HG03354 (cell line): ENCODE measurements around the gene ANKS1B.
"Not testable (repeated sequence)": the region's sequence is repeated elsewhere in the genome, so short reads cannot be mapped to it uniquely, and the experiment has no call there.

Experiments used
- ATAC-seq: cut with Tn5 transposase; IDR thresholded peaks from one replicate; pipeline ENCODE4 v1.9.1; 2021; ENCODE audit warnings: mild to moderate bottlenecking; ENCODE audit not compliant: unreplicated experiment, poor library complexity, severe bottlenecking

Gene ANKS1B

GRCh38 chr12:99984271-99985128 lies at the start of gene ANKS1B:
TSS of gene ANKS1B (minus strand) at chr12:99984936. CDS start at chr12:99984237, 699 bp downstream.
- peak; percentile 62 for ATAC-seq

GRCh38 chr12:100031836-100032235 lies 47.1 kb upstream of the ANKS1B start:
- ATAC-seq, result no peak

- no peak for ATAC-seq
Observed at GRCh38 chr12:100027671-100028070, 42.9 kb upstream of the ANKS1B start.

- ATAC-seq, result no peak
Observed at GRCh38 chr12:100026241-100026640, 41.5 kb upstream of the ANKS1B start.

- ATAC-seq, result no peak
Observed at GRCh38 chr12:100024974-100025555, 40.3 kb upstream of the ANKS1B start.

GRCh38 chr12:100020370-100020769 lies 35.6 kb upstream of the ANKS1B start:
- no peak for ATAC-seq

GRCh38 chr12:100017056-100017455 lies 32.3 kb upstream of the ANKS1B start:
- no peak for ATAC-seq

- not testable (repeated sequence) for ATAC-seq
Observed at GRCh38 chr12:100016304-100016703, 31.6 kb upstream of the ANKS1B start.

GRCh38 chr12:100005846-100006245 lies 21.1 kb upstream of the ANKS1B start:
- ATAC-seq, result not testable (repeated sequence)

GRCh38 chr12:99997806-99998205 lies 13.1 kb upstream of the ANKS1B start:
- no peak for ATAC-seq

- ATAC-seq, result no peak
Observed at GRCh38 chr12:99996095-99996494, 11.4 kb upstream of the ANKS1B start.

GRCh38 chr12:99985631-99986030 lies 895 bp upstream of the ANKS1B start:
- no peak for ATAC-seq

GRCh38 chr12:99985129-99985570 lies 414 bp upstream of the ANKS1B start:
- ATAC-seq, result peak; percentile 41

- ATAC-seq, result no peak
Observed at GRCh38 chr12:99983456-99984258, 1.1 kb downstream of the ANKS1B start.

GRCh38 chr12:99981639-99982190 lies 3.0 kb downstream of the ANKS1B start:
- ATAC-seq, result no peak

GRCh38 chr12:99979471-99979870 lies 5.3 kb downstream of the ANKS1B start:
- ATAC-seq, result no peak

- ATAC-seq, result no peak
Observed at GRCh38 chr12:99978152-99978551, 6.6 kb downstream of the ANKS1B start.

GRCh38 chr12:99977550-99977949 lies 7.2 kb downstream of the ANKS1B start:
- no peak for ATAC-seq

GRCh38 chr12:99976762-99977161 lies 8.0 kb downstream of the ANKS1B start:
- no peak for ATAC-seq

- ATAC-seq, result no peak
Observed at GRCh38 chr12:99975321-99975720, 9.4 kb downstream of the ANKS1B start.
